Measurements from ENCODE around the gene LRFN4. TPM values are rescaled to one million over a fixed set of nuclear protein-coding genes. Genes with fewer than 3 reads are reported as not detected.
A peak's percentile ranks its signal among the peaks of the same experiment; 100 is the strongest.

The LRFN4 gene
- total RNA-seq, 3 donors from 2014 or later: 20.3 to 29.1 (median 27.8) TPM

- peaks cover 19% of the 10 kb centered on the region for H3K4me1 ChIP-seq (ENCODE audit: low read depth)
- no peak overlapping the region for H3K4me3 ChIP-seq
- TF ChIP-seq CTCF (IDR thresholded peaks at IDR 0.05): no peak
- no peaks in the 10 kb centered on the region for H3K9me3 ChIP-seq
- intact Hi-C loops (cut with DNase I, micrococcal nuclease): no loop called here
- peak in 2 of 3 donors; percentile 32 to 49 for DNase-seq
- ATAC-seq: no peak
- H3K36me3 ChIP-seq (ENCODE audit: low read depth): no peaks in the 10 kb centered on the region
These were observed 5.1 kb downstream of the LRFN4 start for GRCh38 chr11:66861774-66862558.

- DNase-seq (peak in 2 of 3 donors; percentile 32 to 51), ATAC-seq (no peak)
- Histone ChIP-seq H3K4me1 (ENCODE audit: low read depth) (peaks cover 16% of the 10 kb centered on the region), H3K4me3 (no peak overlapping the region), H3K36me3 (ENCODE audit: low read depth) (no peaks in the 10 kb centered on the region), H3K9me3 (no peaks in the 10 kb centered on the region)
- no peak for TF ChIP-seq CTCF (IDR thresholded peaks at IDR 0.05)
- intact Hi-C loops (cut with DNase I, micrococcal nuclease): no loop called here
These were observed 5.7 kb downstream of the LRFN4 start for GRCh38 chr11:66862559-66863037.

GRCh38 chr11:66863428-66864125, 6.7 kb downstream of the LRFN4 start:
- intact Hi-C loops (cut with DNase I, micrococcal nuclease): no loop called here
- Histone ChIP-seq H3K4me3 (no peak overlapping the region), H3K36me3 (ENCODE audit: low read depth) (no peaks in the 10 kb centered on the region), H3K4me1 (ENCODE audit: low read depth) (peaks cover 15% of the 10 kb centered on the region), H3K9me3 (no peaks in the 10 kb centered on the region)
- no peak for TF ChIP-seq CTCF (IDR thresholded peaks at IDR 0.05)
- ATAC-seq: peak; percentile 74
- peak; percentile 68 to 85 (median 81) for DNase-seq

GRCh38 chr11:66864172-66864901, 7.5 kb downstream of the LRFN4 start:
- no peaks in the 10 kb centered on the region for H3K36me3 ChIP-seq (ENCODE audit: low read depth)
- intact Hi-C loops (cut with DNase I, micrococcal nuclease): no loop called here
- H3K4me1 ChIP-seq (ENCODE audit: low read depth): peaks cover 16% of the 10 kb centered on the region
- no peaks in the 10 kb centered on the region for H3K9me3 ChIP-seq
- no peak overlapping the region for H3K4me3 ChIP-seq
- ATAC-seq (peak; percentile 86), DNase-seq (peak; percentile 72 to 89 (median 85))
- no peak for TF ChIP-seq CTCF (IDR thresholded peaks at IDR 0.05)

GRCh38 chr11:66864924-66865697, 8.2 kb downstream of the LRFN4 start:
- Histone ChIP-seq H3K36me3 (ENCODE audit: low read depth) (no peaks in the 10 kb centered on the region), H3K9me3 (no peaks in the 10 kb centered on the region), H3K4me3 (no peak overlapping the region), H3K4me1 (ENCODE audit: low read depth) (peaks cover 14% of the 10 kb centered on the region)
- intact Hi-C loops (cut with DNase I, micrococcal nuclease): no loop called here
- peak; percentile 47 for ATAC-seq
- no peak for TF ChIP-seq CTCF (IDR thresholded peaks at IDR 0.05)
- peak in 1 of 3 donors; percentile 58 for DNase-seq
